Trophoblast cell (in vitro differentiated cells and primary cell): ENCODE results near the gene TLE4.
A peak's percentile ranks its signal among the peaks of the same experiment; 100 is the strongest.
"Not testable (repeated sequence)": the region's sequence is repeated elsewhere in the genome, so short reads cannot be mapped to it uniquely, and the experiment has no call there.

Experiments used
- DNase-seq, 2 donors: peaks; one replicate each; pipeline ENCODE4 v3.0.0-alpha.2; 2016
- H2AFZ ChIP-seq: 2 replicates; pipeline ENCODE4 v1.6.1; 2013; ENCODE audit warnings: low read length, moderate library complexity, mild to moderate bottlenecking; ENCODE audit not compliant: insufficient read depth, poor library complexity
- H2AK5ac ChIP-seq: 2 replicates; pipeline ENCODE4 v1.6.1; 2013; ENCODE audit warnings: mild to moderate bottlenecking, low read length
- H2BK120ac ChIP-seq: 2 replicates; pipeline ENCODE4 v1.6.1; 2013; ENCODE audit warnings: low read length, mild to moderate bottlenecking, moderate library complexity; ENCODE audit not compliant: insufficient read depth, poor library complexity
- H2BK12ac ChIP-seq: 2 replicates; pipeline ENCODE4 v1.6.1; 2013; ENCODE audit warnings: mild to moderate bottlenecking, low read length, moderate library complexity
- H2BK5ac ChIP-seq: 2 replicates; pipeline ENCODE4 v1.6.1; 2013; ENCODE audit warnings: low read length, low read depth, moderate library complexity, mild to moderate bottlenecking; ENCODE audit not compliant: poor library complexity
- H3K14ac ChIP-seq: 2 replicates; pipeline ENCODE4 v1.6.1; 2013; ENCODE audit warnings: mild to moderate bottlenecking, low read length
- H3K18ac ChIP-seq: 2 replicates; pipeline ENCODE4 v1.6.1; 2013; ENCODE audit warnings: mild to moderate bottlenecking, low read length
- H3K23ac ChIP-seq: 2 replicates; pipeline ENCODE4 v1.6.1; 2013; ENCODE audit warnings: low read length
- H3K27ac ChIP-seq: 2 replicates; pipeline ENCODE4 v1.5.1; 2013; ENCODE audit warnings: low read depth, mild to moderate bottlenecking, inconsistent platforms, low read length, moderate library complexity
- H3K27me3 ChIP-seq: 2 replicates; pipeline ENCODE4 v1.6.1; 2013; ENCODE audit warnings: inconsistent platforms, mild to moderate bottlenecking, low read length, moderate library complexity; ENCODE audit not compliant: insufficient read depth
- H3K36me3 ChIP-seq, 2 experiments: 1 replicate in 1 of 2; 2 replicates in 1 of 2; pipeline ENCODE4 v1.6.1; 2013; ENCODE audit warnings: low read length in 2 of 2, mild to moderate bottlenecking in 2 of 2, moderate library complexity in 1 of 2; ENCODE audit not compliant: insufficient read depth in 2 of 2, control insufficient read depth in 1 of 2
- H3K4ac ChIP-seq: 2 replicates; pipeline ENCODE4 v1.6.1; 2013; ENCODE audit warnings: low read depth, mild to moderate bottlenecking, low read length, moderate library complexity
- H3K4me1 ChIP-seq, 2 experiments: 1 replicate in 1 of 2; 2 replicates in 1 of 2; pipeline ENCODE4 v1.6.1; 2013; ENCODE audit warnings: low read length in 2 of 2, mild to moderate bottlenecking in 2 of 2, moderate library complexity in 1 of 2; ENCODE audit not compliant: insufficient read depth in 2 of 2, control insufficient read depth in 1 of 2
- H3K4me2 ChIP-seq: 2 replicates; pipeline ENCODE4 v1.6.1; 2013; ENCODE audit warnings: inconsistent platforms, mild to moderate bottlenecking, low read length, moderate library complexity
- H3K4me3 ChIP-seq: 2 replicates; pipeline ENCODE4 v1.5.1; 2013; ENCODE audit warnings: mild to moderate bottlenecking, low read depth, low read length, inconsistent platforms
- H3K79me1 ChIP-seq: one replicate; pipeline ENCODE4 v1.6.1; 2013; ENCODE audit warnings: low read length
- H3K79me2 ChIP-seq: 2 replicates; pipeline ENCODE4 v1.6.1; 2013; ENCODE audit warnings: low read length, mild to moderate bottlenecking; ENCODE audit not compliant: control insufficient read depth, insufficient read depth, poor library complexity
- H3K9ac ChIP-seq: 2 replicates; pipeline ENCODE4 v1.6.1; 2013; ENCODE audit warnings: mild to moderate bottlenecking, low read length
- H3K9me3 ChIP-seq: 2 replicates; pipeline ENCODE4 v1.6.1; 2013; ENCODE audit warnings: low read depth, mild to moderate bottlenecking, control low read depth, inconsistent platforms, low read length; ENCODE audit not compliant: insufficient read depth
- H4K12ac ChIP-seq: 2 replicates; pipeline ENCODE4 v1.6.1; 2013; ENCODE audit warnings: low read depth, mild to moderate bottlenecking, low read length, moderate library complexity
- H4K8ac ChIP-seq: 2 replicates; pipeline ENCODE4 v1.6.1; 2013; ENCODE audit warnings: low read depth, mild to moderate bottlenecking, low read length, moderate library complexity
- H4K91ac ChIP-seq: one replicate; pipeline ENCODE4 v1.6.1; 2013; ENCODE audit warnings: low read depth, mild to moderate bottlenecking, low read length, moderate library complexity
- WGBS: extraction: QIAGEN DNeasy Blood & Tissue Kit; methylation state at CpG from one replicate; pipeline ENCODE4 v1.1.7; 2013; ENCODE audit warnings: missing lambda C conversion rate; ENCODE audit not compliant: insufficient read length, insufficient coverage; ENCODE audit errors: extremely low coverage; 5-methylcytosine and 5-hydroxymethylcytosine counted together

Gene TLE4

GRCh38 chr9:79604921-79605562 is 33.3 kb downstream of the TLE4 start:
- no peak overlapping the region for H4K12ac ChIP-seq
- H2BK120ac ChIP-seq: no peak overlapping the region
- no peak overlapping the region for H4K91ac ChIP-seq
- DNase-seq: no peak
- H3K9me3 ChIP-seq: no peaks in the 10 kb centered on the region
- no peaks in the 10 kb centered on the region for H3K79me1 ChIP-seq
- H2BK12ac ChIP-seq: no peak overlapping the region
- no peak overlapping the region for H3K14ac ChIP-seq
- WGBS: no CpG with 5 or more reads among the region's 5 CpGs
- no peak overlapping the region for H4K8ac ChIP-seq
- no peaks in the 10 kb centered on the region for H3K79me2 ChIP-seq
- H2BK5ac ChIP-seq: no peak overlapping the region
- peaks cover 2 to 7% of the 10 kb centered on the region in 2 experiments for H3K36me3 ChIP-seq
- peak overlapping the region; percentile 14 for H3K4ac ChIP-seq
- H3K23ac ChIP-seq: no peak overlapping the region
- peaks cover 0 to under 1% of the 10 kb centered on the region in 2 experiments for H3K4me1 ChIP-seq
- no peaks in the 10 kb centered on the region for H3K27me3 ChIP-seq
- no peak overlapping the region for H2AFZ ChIP-seq
- H3K4me3 ChIP-seq: no peak overlapping the region
- no peak overlapping the region for H3K18ac ChIP-seq
- no peak overlapping the region for H3K27ac ChIP-seq
- no peak overlapping the region for H3K4me2 ChIP-seq
- no peak overlapping the region for H3K9ac ChIP-seq
- no peak overlapping the region for H2AK5ac ChIP-seq

GRCh38 chr9:79606529-79606928 is 34.8 kb downstream of the TLE4 start:
- not testable (repeated sequence) for H4K12ac ChIP-seq, DNase-seq, H3K18ac ChIP-seq, H3K4me3 ChIP-seq, H2AK5ac ChIP-seq, H3K79me1 ChIP-seq, H3K36me3 ChIP-seq, H3K4me1 ChIP-seq, H3K9me3 ChIP-seq, H4K8ac ChIP-seq, H3K9ac ChIP-seq, H3K23ac ChIP-seq, H3K79me2 ChIP-seq, H3K27me3 ChIP-seq, H2AFZ ChIP-seq, H3K27ac ChIP-seq, H2BK12ac ChIP-seq, H3K14ac ChIP-seq, H2BK5ac ChIP-seq, H2BK120ac ChIP-seq, H4K91ac ChIP-seq, H3K4me2 ChIP-seq, H3K4ac ChIP-seq
- WGBS: no CpG with 5 or more reads among the region's 1 CpG

GRCh38 chr9:79609468-79610018 is 37.8 kb downstream of the TLE4 start:
- Histone ChIP-seq H3K18ac (no peak overlapping the region), H3K14ac (no peak overlapping the region), H2BK5ac (no peak overlapping the region), H3K27ac (no peak overlapping the region), H2AFZ (no peak overlapping the region), H3K9me3 (no peaks in the 10 kb centered on the region), H3K4me2 (no peak overlapping the region), H4K12ac (no peak overlapping the region), H3K36me3 (peaks cover 0 to 4% of the 10 kb centered on the region in 2 experiments), H3K23ac (no peak overlapping the region), H3K79me2 (peaks cover 2% of the 10 kb centered on the region), H3K4ac (no peak overlapping the region), H2BK12ac (no peak overlapping the region), H2BK120ac (no peak overlapping the region), H3K9ac (no peak overlapping the region), H2AK5ac (no peak overlapping the region), H3K4me1 (peaks cover 4 to 7% of the 10 kb centered on the region in 2 experiments), H3K4me3 (no peak overlapping the region), H4K8ac (no peak overlapping the region), H4K91ac (no peak overlapping the region), H3K27me3 (no peaks in the 10 kb centered on the region), H3K79me1 (no peaks in the 10 kb centered on the region)
- peak in 1 of 2 donors; percentile 15 for DNase-seq
- no CpG with 5 or more reads among the region's 1 CpG for WGBS

GRCh38 chr9:79610019-79610631 is 38.4 kb downstream of the TLE4 start:
- no peak overlapping the region for H3K18ac ChIP-seq
- H3K4me3 ChIP-seq: no peak overlapping the region
- H3K79me1 ChIP-seq: no peaks in the 10 kb centered on the region
- H3K4me1 ChIP-seq: peaks cover 4 to 7% of the 10 kb centered on the region in 2 experiments
- H3K79me2 ChIP-seq: peaks cover 2% of the 10 kb centered on the region
- no peak overlapping the region for H3K9ac ChIP-seq
- no peak overlapping the region for H2BK120ac ChIP-seq
- no peak overlapping the region for H3K4me2 ChIP-seq
- no peaks in the 10 kb centered on the region for H3K9me3 ChIP-seq
- H3K27ac ChIP-seq: no peak overlapping the region
- H4K91ac ChIP-seq: no peak overlapping the region
- no peaks in the 10 kb centered on the region for H3K27me3 ChIP-seq
- H3K4ac ChIP-seq: peak overlapping the region; percentile 6
- no peak overlapping the region for H2BK12ac ChIP-seq
- no peak for DNase-seq
- no peak overlapping the region for H2AK5ac ChIP-seq
- H3K14ac ChIP-seq: no peak overlapping the region
- H3K23ac ChIP-seq: no peak overlapping the region
- no peak overlapping the region for H4K12ac ChIP-seq
- no CpG with 5 or more reads among the region's 5 CpGs for WGBS
- no peak overlapping the region for H4K8ac ChIP-seq
- H2AFZ ChIP-seq: no peak overlapping the region
- peaks cover 0 to 4% of the 10 kb centered on the region in 2 experiments for H3K36me3 ChIP-seq
- no peak overlapping the region for H2BK5ac ChIP-seq
